ENCODE results near the gene GRK2. TPM values are rescaled to one million over a fixed set of nuclear protein-coding genes. Genes with fewer than 3 reads are reported as not detected.

The GRK2 gene
- total and polyA plus RNA-seq, 3 donors from 2014 or later, result 45.6 to 87.6 (median 64.3) TPM

- DNase-seq, result peak; percentile 4
- 92 to 95% methylated on average over 10 to 11 of the region's 14 CpGs for WGBS, 2 donors
- no peaks in the 10 kb centered on the region for H3K36me3 ChIP-seq (ENCODE audit: low read depth, missing control alignments)
Measured at GRCh38 chr11:67309661-67310061, 43.4 kb downstream of the GRK2 start.

GRCh38 chr11:67310246-67311050, 44.2 kb downstream of the GRK2 start:
- no peaks in the 10 kb centered on the region for H3K36me3 ChIP-seq (ENCODE audit: low read depth, missing control alignments)
- H3K27me3 ChIP-seq, result no peaks in the 10 kb centered on the region
- H3K27ac ChIP-seq, result no peak overlapping the region
- TF ChIP-seq CTCF (IDR thresholded peaks at IDR 0.05) (no peak), POLR2A (IDR thresholded peaks at IDR 0.05) (no peak)
- H3K4me3 ChIP-seq, result no peak overlapping the region
- no peak for DNase-seq
- intact Hi-C loops (cut with DNase I; ENCODE audit: low total_unique reads), result no loop called here
- H3K4me1 ChIP-seq, result peaks cover 4% of the 10 kb centered on the region
- WGBS, 2 donors, result 94 to 100% methylated on average over 4 to 19 of the region's 19 CpGs
- no peaks in the 10 kb centered on the region for H3K9me3 ChIP-seq

More at GRCh38 chr11:67309661-67310061, 43.4 kb downstream of the GRK2 start:
- Histone ChIP-seq H3K27me3 (no peaks in the 10 kb centered on the region), H3K9me3 (no peaks in the 10 kb centered on the region), H3K4me1 (peaks cover 4% of the 10 kb centered on the region), H3K27ac (no peak overlapping the region), H3K4me3 (no peak overlapping the region)
- TF ChIP-seq POLR2A (IDR thresholded peaks at IDR 0.05) (no peak), CTCF (IDR thresholded peaks at IDR 0.05) (no peak)
- intact Hi-C loops (cut with DNase I; ENCODE audit: low total_unique reads), result no loop called here

GRCh38 chr11:67311051-67311555, 44.8 kb downstream of the GRK2 start:
- Histone ChIP-seq H3K27ac (no peak overlapping the region), H3K9me3 (no peaks in the 10 kb centered on the region), H3K27me3 (no peaks in the 10 kb centered on the region), H3K4me3 (no peak overlapping the region), H3K4me1 (peaks cover 4% of the 10 kb centered on the region), H3K36me3 (ENCODE audit: low read depth, missing control alignments) (no peaks in the 10 kb centered on the region)
- intact Hi-C loops (cut with DNase I; ENCODE audit: low total_unique reads), result no loop called here
- WGBS, 2 donors, result 88 to 90% methylated on average over 18 of the region's 18 CpGs
- no peak for TF ChIP-seq CTCF (IDR thresholded peaks at IDR 0.05)
- TF ChIP-seq POLR2A (IDR thresholded peaks at IDR 0.05), result no peak
- peak; percentile 5 for DNase-seq

- no peaks in the 10 kb centered on the region for H3K9me3 ChIP-seq
- no peak overlapping the region for H3K4me3 ChIP-seq
- no peaks in the 10 kb centered on the region for H3K36me3 ChIP-seq (ENCODE audit: low read depth, missing control alignments)
- intact Hi-C loops (cut with DNase I; ENCODE audit: low total_unique reads), result no loop called here
- DNase-seq, result peak; percentile 11
- no peak overlapping the region for H3K27ac ChIP-seq
- WGBS, 2 donors, result 89 to 93% methylated on average over 11 to 15 of the region's 15 CpGs
- H3K4me1 ChIP-seq, result peaks cover 4% of the 10 kb centered on the region
- TF ChIP-seq POLR2A (IDR thresholded peaks at IDR 0.05), result no peak
- TF ChIP-seq CTCF (IDR thresholded peaks at IDR 0.05), result no peak
- no peaks in the 10 kb centered on the region for H3K27me3 ChIP-seq
Measured at GRCh38 chr11:67311556-67312082, 45.3 kb downstream of the GRK2 start.

All from testis (tissue), 3 donors.